SK-N-MC (cell line): ENCODE data around the gene PLP2.

Source experiments
- EZH2 ChIP-seq: fragments of 200-600 bp; sonication (generic); IDR thresholded peaks from one replicate; pipeline ENCODE4 v1.6.1; 2017; ENCODE audit warnings: antibody characterized with exemption
- FOXP2 ChIP-seq: optimal IDR thresholded peaks from 2 replicates; pipeline ENCODE3; 2011; ENCODE audit warnings: mild to moderate bottlenecking, moderate library complexity; ENCODE audit not compliant: insufficient read depth; ENCODE audit errors: extremely low read length, control extremely low read depth
- POLR2AphosphoS5 ChIP-seq: IDR thresholded peaks from 2 replicates; pipeline ENCODE4 v1.6.1; 2012; ENCODE audit warnings: mild to moderate bottlenecking, low read depth, low read length, borderline replicate concordance

- TF ChIP-seq EZH2 (no peak), POLR2AphosphoS5 (no peak), FOXP2 (no peak)
Measured at GRCh38 chrX:49198540-49199314, 27.0 kb downstream of the PLP2 start.
